Tibial artery (tissue), 4 donors: ENCODE results near the gene RANBP3.

Experiments used
- DNase-seq, 2 donors: peaks; one replicate each; pipeline ENCODE4 v3.0.0-alpha.2; 2019
- H3K27ac ChIP-seq, 2 donors: fragments of 200-600 bp; sonication (generic) in 1 of 2; 1 replicate in 1 of 2; 2 replicates in 1 of 2; pipeline ENCODE4 v1.5.1; 2018 to 2019; ENCODE audit warnings: mild to moderate bottlenecking in 1 of 2
- H3K27me3 ChIP-seq, 2 donors: fragments of 200-600 bp; sonication (generic) in 1 of 2; one replicate each; pipeline versions ENCODE4 v1.5.1 to v1.6.0; 2016 to 2019
- H3K36me3 ChIP-seq, 3 donors: fragments of 200-600 bp; sonication (generic) in 2 of 3; one replicate each; pipeline ENCODE4 v1.5.1; 2016 to 2019; ENCODE audit warnings: mild to moderate bottlenecking in 2 of 3
- H3K4me1 ChIP-seq, 4 donors: fragments of 200-600 bp; sonication (generic) in 2 of 4; 1 replicate in 3 of 4; 2 replicates in 1 of 4; pipeline ENCODE4 v1.5.1; 2016 to 2019
- H3K4me3 ChIP-seq, 2 donors: fragments of 200-600 bp; sonication (generic) in 1 of 2; 1 replicate in 1 of 2; 2 replicates in 1 of 2; pipeline ENCODE4 v1.5.1; 2018 to 2019; ENCODE audit warnings: mild to moderate bottlenecking in 2 of 2
- H3K9me3 ChIP-seq, 3 donors: fragments of 200-600 bp; sonication (generic) in 1 of 3; one replicate each; pipeline ENCODE4 v1.5.1; 2016 to 2019
- intact Hi-C: fragments of 100-400 bp; cut with DNase I; formaldehyde crosslinking; loops from one replicate; pipeline ENCODE4 v1.15.0; 2023; ENCODE audit warnings: low total_unique reads
- TF ChIP-seq, protein P1 (sequence below), 2 experiments: fragments of 200-600 bp in 1 of 2; fragments of 450-650 bp in 1 of 2; IDR thresholded peaks; one replicate each; pipeline ENCODE4 v1.5.1; 2017 to 2019; ENCODE audit warnings: antibody characterized with exemption in 2 of 2, mild to moderate bottlenecking in 1 of 2, moderate library complexity in 1 of 2

The RANBP3 gene

DNA sequence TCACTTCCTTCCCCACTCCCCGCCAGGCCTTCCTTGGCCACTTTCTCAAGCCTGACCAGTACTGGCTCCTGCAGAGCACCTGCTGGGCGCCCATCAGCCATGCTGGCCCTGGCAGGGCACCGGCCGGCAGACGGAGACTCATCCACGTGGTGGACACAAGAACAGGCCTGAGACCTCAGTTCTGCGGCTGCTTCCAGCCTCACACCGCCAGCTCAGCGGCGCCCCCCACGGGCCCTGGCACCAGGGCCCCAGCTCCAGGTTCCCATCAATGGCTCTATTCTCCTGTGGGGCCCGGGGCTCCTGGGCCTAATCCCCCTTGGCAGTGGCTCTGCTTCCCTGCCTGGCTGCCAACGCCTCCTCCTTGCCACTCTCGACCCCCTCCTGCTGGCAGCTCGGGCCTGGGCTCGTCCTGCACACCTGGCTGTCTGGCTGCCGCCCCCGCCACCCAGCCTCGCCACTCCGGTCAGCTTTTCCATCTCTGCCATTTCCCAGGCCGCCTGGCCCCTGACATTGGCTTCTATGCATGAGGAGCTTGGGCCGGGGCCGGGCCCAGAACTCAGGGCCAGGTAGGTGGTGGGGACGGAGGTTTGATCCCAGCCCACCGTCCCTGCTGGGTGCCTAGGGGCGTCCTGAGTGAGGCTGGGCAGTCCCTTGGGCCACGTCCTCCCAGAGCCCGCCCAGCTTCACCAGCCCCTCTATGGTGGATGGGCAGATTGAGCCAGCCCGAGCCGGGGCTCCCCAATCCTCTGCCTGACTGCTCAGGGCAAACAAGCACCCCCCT is 80.6 kb downstream of the RANBP3 start:
- TF ChIP-seq, protein P1, sequence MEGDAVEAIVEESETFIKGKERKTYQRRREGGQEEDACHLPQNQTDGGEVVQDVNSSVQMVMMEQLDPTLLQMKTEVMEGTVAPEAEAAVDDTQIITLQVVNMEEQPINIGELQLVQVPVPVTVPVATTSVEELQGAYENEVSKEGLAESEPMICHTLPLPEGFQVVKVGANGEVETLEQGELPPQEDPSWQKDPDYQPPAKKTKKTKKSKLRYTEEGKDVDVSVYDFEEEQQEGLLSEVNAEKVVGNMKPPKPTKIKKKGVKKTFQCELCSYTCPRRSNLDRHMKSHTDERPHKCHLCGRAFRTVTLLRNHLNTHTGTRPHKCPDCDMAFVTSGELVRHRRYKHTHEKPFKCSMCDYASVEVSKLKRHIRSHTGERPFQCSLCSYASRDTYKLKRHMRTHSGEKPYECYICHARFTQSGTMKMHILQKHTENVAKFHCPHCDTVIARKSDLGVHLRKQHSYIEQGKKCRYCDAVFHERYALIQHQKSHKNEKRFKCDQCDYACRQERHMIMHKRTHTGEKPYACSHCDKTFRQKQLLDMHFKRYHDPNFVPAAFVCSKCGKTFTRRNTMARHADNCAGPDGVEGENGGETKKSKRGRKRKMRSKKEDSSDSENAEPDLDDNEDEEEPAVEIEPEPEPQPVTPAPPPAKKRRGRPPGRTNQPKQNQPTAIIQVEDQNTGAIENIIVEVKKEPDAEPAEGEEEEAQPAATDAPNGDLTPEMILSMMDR (IDR thresholded peaks at IDR 0.05): no peak
- intact Hi-C loops: loop anchor here (2.0 kb wide), 1 partner anchor 93 kb away; the partner anchor contains the start of gene NRTN
- no peaks in the 10 kb centered on the region for H3K9me3 ChIP-seq
- no peak overlapping the region for H3K27ac ChIP-seq
- peaks cover 15 to 42% (median 26%) of the 10 kb centered on the region in 3 donors for H3K36me3 ChIP-seq
- DNase-seq: no peak
- peaks cover 0 to 43% (median 23%) of the 10 kb centered on the region in 4 donors for H3K4me1 ChIP-seq
- H3K4me3 ChIP-seq: no peak overlapping the region
- peaks cover 0 to 6% of the 10 kb centered on the region in 2 donors for H3K27me3 ChIP-seq

DNA sequence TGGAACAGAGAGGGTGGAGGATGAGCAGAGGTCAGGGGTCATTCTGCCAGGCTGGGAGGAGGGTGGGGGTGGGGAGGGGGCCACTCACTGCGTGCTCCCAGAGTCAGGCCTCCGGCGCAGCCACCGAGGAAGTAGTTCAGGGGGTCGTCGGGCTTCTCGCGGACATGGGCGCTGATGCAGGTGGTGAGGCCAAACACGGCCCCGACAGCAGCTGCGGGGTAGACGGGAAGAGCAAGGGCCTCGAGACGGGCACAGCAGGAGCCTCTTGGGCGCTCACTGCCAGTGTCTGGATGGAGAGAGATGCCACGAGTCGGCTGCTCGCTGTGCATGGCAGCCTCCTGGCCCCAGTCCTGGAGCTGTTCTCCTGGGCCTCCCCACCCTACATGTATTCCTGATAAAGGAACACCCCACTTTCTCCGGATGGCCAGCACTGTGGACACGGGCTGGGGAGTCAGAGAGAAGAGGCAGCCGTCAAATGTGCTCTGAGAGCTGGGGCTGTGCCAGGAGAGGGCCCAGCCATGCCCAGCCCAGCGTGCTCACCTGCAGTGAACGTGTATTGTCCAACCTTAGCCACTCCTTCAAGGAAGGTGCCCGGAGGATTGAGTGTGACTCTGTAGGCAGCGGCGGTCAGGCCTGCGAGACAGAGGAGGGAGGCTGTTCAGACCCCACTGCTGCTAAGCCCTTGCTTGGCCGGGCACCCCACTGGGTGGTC is 81.4 kb downstream of the RANBP3 start:
- Histone ChIP-seq H3K9me3 (no peaks in the 10 kb centered on the region), H3K36me3 (peaks cover 15 to 42% (median 26%) of the 10 kb centered on the region in 3 donors), H3K4me1 (peaks cover 0 to 44% (median 22%) of the 10 kb centered on the region in 4 donors), H3K4me3 (no peak overlapping the region), H3K27ac (no peak overlapping the region), H3K27me3 (peaks cover 0 to 15% of the 10 kb centered on the region in 2 donors)
- intact Hi-C loops: loop anchor here (2.0 kb wide), 1 partner anchor 92 kb away; the partner anchor contains the start of gene NRTN
- TF ChIP-seq, protein P1 (IDR thresholded peaks at IDR 0.05): no peak
- DNase-seq: no peak

DNA sequence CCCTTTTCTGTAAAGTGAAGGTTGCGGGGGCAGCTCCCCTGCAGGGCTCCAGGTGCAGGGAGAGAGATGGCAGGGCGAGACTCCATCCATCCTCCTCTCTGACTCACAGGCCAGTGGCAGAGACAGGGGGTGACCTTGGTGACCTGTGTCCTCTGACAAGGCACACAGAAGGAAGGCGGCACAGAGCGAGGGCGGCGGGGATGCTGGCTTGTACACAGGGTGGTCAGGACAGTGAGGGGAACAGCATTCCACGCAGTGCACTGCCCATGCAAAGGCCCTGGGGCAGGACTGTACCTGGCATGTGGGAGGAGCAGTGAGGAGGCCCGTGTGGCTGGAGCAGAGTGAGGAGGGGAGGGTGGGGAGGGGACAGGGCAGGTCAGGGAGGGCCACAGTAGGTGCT is 82.0 kb downstream of the RANBP3 start:
- TF ChIP-seq, protein P1 (IDR thresholded peaks at IDR 0.05): no peak
- DNase-seq: no peak

DNA sequence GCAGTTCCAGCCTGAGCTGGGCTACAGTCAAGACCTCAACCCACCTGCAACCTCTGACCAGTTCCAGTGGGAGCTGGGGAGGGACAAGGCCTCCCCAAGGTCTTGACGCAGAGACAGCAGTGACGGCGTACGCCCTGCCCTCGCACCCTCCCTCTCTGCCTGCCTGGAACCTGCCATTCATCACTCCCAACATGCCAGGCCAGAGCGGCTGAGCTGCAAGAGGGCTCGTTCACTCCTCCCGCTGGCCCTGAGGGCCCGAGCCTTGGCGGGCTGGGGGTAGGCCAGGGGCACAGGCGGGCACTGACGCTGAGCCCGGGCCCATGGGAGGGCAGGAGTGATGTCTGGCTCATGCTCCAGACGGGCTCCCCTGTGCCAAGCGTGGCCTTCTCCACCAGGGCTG is 82.5 kb downstream of the RANBP3 start:
- no peak overlapping the region for H3K27ac ChIP-seq
- H3K4me1 ChIP-seq: peaks cover 0 to 44% (median 22%) of the 10 kb centered on the region in 4 donors
- no peak overlapping the region for H3K4me3 ChIP-seq
- TF ChIP-seq, protein P1 (IDR thresholded peaks at IDR 0.05): no peak
- H3K9me3 ChIP-seq: no peaks in the 10 kb centered on the region
- peaks cover 15 to 38% (median 26%) of the 10 kb centered on the region in 3 donors for H3K36me3 ChIP-seq
- peaks cover 0 to 26% of the 10 kb centered on the region in 2 donors for H3K27me3 ChIP-seq
- intact Hi-C loops: no loop called here
- no peak for DNase-seq

More for the DNA sequence above, 82.0 kb downstream of the RANBP3 start:
- no peak overlapping the region for H3K27ac ChIP-seq
- H3K4me3 ChIP-seq: no peak overlapping the region
- intact Hi-C loops: loop anchor here (2.0 kb wide), 1 partner anchor 91 kb away; the partner anchor contains the start of gene NRTN
- peaks cover 0 to 44% (median 22%) of the 10 kb centered on the region in 4 donors for H3K4me1 ChIP-seq
- H3K27me3 ChIP-seq: peaks cover 0 to 21% of the 10 kb centered on the region in 2 donors
- no peaks in the 10 kb centered on the region for H3K9me3 ChIP-seq
- peaks cover 15 to 38% (median 26%) of the 10 kb centered on the region in 3 donors for H3K36me3 ChIP-seq

DNA sequence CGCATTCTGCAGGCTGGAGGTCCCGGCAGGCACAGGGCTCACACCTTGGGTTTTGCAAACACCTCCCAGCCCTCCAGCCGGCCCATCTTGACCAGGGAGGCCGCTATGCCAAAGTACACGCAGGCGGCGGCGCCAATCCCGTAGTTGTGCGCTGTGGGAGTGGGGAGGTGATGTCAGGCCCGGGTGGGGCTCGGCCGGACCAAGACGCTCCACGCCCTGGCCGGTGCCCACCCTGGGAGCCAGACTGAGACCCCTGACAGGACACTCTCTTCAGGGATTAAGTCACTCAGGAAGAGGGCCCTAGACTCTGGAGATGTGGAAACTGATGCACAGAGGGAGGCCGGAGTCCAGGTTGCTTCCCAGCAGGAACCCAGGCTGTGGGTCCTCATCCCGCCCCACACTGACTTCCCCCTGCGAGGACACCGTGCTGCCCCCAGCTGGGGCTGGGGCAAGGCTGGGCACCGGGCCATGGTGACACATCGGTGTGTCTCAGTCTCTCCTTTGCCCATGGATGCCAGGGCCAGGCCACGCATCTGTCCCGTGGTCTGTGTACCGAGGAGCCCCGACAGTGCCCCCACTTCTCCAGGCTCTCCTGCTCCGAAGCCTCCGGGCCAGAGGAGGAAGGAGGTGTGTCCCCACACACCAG is 83.1 kb downstream of the RANBP3 start:
- Histone ChIP-seq H3K27ac (peak overlapping the region in 1 of 2 donors; percentile 41), H3K4me3 (no peak overlapping the region), H3K9me3 (no peaks in the 10 kb centered on the region), H3K4me1 (peaks cover 0 to 44% (median 22%) of the 10 kb centered on the region in 4 donors), H3K27me3 (peaks cover 0 to 31% of the 10 kb centered on the region in 2 donors), H3K36me3 (peaks cover 15 to 35% (median 26%) of the 10 kb centered on the region in 3 donors)
- no peak for DNase-seq
- intact Hi-C loops: no loop called here
- TF ChIP-seq, protein P1 (IDR thresholded peaks at IDR 0.05): no peak
